AML-193 (cell line): ENCODE data around the gene SAMD5.
A peak's percentile ranks its signal among the peaks of the same experiment; 100 is the strongest.
"Not testable (repeated sequence)": the region's sequence is repeated elsewhere in the genome, so short reads cannot be mapped to it uniquely, and the experiment has no call there.

Source experiments
- DNase-seq, 2 experiments: peaks; one replicate each; lab custom pipeline; 2025; lab: John Stamatoyannopoulos, UW

Gene SAMD5

GRCh38 chr6:147528511-147529145 is 20.1 kb downstream of the SAMD5 start:
- no peak for DNase-seq

- peak; percentile 70 to 76 for DNase-seq
Measured at GRCh38 chr6:147530132-147531060, 21.9 kb downstream of the SAMD5 start.

GRCh38 chr6:147531321-147531720 is 22.8 kb downstream of the SAMD5 start:
- no peak for DNase-seq

DNA sequence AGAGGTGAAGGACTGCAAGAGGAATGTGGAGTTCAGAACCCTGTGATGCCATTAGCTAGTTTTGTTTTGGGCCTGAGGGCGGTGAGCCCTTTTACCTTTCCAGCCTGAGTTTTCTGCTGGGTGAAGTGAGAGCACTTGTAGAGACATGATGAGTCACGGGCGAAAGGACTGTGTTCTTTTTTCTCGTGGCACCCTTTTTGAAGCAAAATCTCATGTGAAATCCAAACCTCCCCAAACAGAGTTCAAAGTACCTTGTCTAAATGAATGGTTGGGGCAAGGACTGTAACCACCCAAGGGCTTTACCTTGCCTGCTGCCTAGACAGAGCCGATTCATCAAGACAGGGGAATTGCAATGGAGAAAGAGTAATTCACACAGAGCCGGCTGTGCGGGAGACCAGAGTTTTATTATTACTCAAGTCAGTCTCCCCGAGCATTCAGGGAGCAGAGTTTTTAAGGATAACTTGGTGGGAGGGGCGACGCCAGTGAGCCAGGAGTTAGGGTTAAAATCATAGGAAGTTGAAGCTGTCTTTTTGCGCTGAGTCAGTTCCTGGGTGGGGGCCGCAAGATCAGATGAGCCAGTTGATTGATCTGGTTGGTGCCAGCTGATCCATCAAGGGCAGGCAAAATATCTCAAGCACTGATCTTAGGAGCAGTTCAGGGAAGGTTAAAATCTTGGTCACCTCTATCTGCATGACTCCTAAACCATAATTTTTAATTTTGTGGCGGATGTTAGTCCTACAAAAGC is 25.8 kb downstream of the SAMD5 start:
- DNase-seq, result no peak

- no peak for DNase-seq
Measured at GRCh38 chr6:147538821-147539220, 30.3 kb downstream of the SAMD5 start.

DNA sequence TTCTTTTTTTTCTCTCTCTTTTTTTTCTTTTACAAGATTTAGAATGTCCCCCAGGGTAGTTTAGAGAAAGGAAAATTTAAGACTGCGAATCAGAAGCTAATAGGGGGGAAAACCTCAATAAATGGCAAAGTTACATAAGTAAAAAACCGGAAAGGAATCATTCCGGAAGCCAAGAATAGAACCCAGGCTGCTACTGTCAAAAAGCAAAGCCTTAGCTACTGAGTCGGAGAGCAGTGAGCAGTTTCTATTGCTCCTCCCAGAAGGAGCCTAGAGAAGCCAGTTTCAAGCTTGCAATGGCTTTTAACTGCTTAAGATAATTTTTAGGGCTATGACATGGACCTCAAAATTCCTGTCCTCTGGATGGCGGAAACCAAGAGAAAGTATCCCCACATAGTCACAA is 31.6 kb downstream of the SAMD5 start:
- no peak for DNase-seq

- DNase-seq, result not testable (repeated sequence)
Measured at GRCh38 chr6:147542436-147542835, 33.9 kb downstream of the SAMD5 start.

DNA sequence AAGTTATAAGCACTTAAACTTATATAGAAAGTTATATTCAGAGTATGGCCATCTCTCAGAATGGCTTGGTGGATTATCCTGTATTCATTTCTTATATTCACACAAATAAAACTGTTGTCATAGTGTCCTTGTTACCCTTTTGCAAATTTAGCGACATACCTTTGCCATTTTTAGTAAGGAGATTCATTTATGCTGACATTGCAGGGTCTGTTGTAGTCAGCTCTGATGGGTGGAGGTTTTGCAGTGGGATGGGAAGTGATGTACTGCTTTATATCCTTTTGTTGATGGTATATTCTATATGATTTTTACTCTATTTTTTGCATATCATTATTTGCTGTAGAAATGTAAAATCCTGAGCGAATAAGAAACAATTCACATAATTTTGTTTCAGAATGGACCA is 35.9 kb downstream of the SAMD5 start:
- DNase-seq, result no peak

- DNase-seq, result no peak
Measured at GRCh38 chr6:147546501-147547368, 38.2 kb downstream of the SAMD5 start.

GRCh38 chr6:147547369-147547902 is 38.9 kb downstream of the SAMD5 start:
- DNase-seq, result no peak

- DNase-seq, result no peak
Measured at GRCh38 chr6:147548921-147549475, 40.5 kb downstream of the SAMD5 start.

DNA sequence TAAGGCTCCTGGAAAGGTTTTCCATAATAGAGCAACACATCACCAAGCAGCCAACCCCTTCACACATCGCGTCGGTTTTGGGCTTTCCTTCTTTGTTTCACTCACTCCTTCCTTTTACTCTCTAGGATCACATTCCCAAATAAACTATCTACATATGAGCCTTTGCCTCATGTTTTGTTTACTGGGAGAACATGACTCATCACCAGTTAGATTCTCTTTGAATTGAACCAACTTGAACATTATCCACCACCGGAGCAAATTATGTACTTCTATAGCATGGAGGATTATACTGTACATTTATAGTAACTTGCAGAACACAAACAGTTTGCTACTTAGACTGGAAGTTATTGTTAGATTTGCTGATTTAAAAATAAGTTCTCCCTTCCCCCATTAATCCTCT is 41.0 kb downstream of the SAMD5 start:
- no peak for DNase-seq

GRCh38 chr6:147551976-147552375 is 43.5 kb downstream of the SAMD5 start:
- no peak for DNase-seq

DNA sequence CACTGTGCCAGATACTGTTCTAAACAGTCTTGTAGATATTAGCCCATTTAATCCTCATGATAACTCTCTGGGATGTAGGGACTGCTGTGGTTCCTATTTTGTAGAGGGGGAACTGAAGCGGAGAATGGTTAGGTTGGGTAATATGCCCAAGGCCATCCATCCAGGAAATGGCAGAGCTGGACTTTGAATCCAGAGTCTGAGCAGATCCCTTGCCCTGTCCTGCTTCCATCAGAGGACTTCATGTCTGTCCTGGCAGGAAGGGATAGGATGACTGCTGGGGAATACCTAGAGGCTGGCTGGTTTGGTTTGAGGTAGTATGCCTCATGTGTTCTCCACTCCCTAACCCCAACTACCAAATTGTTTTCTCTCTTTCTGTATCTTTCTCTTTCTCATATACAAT is 44.6 kb downstream of the SAMD5 start:
- no peak for DNase-seq

GRCh38 chr6:147554281-147554680 is 45.8 kb downstream of the SAMD5 start:
- no peak for DNase-seq

- no peak for DNase-seq
Measured at GRCh38 chr6:147559006-147559405, 50.5 kb downstream of the SAMD5 start.

DNA sequence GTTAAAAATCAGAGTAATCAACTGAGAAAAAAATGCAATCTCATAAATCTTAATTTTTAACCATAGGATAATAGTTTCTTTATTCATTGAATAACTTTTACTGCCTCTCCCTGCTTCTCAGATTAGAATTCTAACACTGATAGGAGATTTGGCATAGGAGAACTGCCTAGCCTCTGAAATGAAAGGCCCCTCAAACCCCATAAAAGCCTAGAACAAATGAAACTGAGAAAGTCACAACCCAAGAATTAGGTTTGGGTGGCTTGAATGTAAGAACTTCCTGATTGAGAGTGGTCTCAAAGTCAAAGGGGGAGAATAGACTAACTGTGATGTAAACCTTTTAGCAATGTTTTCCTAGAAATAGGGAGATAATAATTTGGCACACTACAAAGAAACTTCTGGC is 52.2 kb downstream of the SAMD5 start:
- DNase-seq, result no peak

DNA sequence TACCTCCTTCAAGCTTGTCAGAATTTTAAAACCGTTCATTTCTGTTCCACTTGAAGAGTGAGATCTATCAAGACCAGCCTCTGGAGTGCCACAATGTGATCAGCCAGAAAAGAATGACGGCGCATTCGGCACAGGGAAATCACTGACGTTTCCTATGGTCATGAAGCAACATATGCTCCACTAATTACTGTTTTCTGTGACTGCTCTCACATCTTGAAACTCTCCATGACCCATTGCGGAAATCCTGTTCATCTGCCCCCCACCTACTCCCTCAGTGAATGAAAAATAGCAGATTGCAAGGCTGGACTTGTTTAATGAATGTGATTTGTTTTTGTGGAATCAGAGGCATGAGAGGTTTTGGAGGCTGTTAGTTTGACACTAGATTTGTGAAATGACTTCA is 53.2 kb downstream of the SAMD5 start:
- no peak for DNase-seq

- DNase-seq, result no peak
Measured at GRCh38 chr6:147563472-147563871, 55.0 kb downstream of the SAMD5 start.

- DNase-seq, result no peak
Measured at GRCh38 chr6:147564556-147564955, 56.1 kb downstream of the SAMD5 start.

DNA sequence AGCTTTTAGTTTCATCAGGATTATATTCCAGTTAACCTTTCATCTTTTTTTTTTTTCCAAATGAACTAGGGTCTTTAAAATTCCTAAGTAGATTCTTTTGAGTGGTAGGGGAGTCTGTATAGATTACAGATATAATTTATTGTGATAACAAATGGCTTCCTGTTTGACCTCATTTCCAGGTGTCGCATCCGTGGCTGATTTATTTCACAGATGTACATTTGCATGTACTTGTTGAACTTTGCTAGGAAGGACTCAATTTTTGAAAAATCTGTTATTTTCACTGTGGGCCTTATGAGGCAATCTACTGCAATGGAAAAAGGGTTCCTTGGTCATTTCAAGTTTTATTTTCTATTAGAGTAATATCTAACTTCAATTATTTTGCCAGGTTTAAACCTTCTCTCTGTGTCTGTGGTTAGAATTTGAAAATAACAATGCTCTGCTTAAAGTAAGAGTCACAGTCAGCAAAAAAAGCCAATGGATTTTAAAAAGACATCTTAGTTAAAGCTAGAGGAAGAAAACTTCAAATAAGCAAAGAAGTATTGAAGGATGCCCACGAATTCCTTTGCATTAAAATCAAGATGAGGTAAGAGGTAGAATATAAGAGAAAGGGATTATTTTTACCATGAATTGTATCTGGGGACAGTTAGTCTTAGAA is 57.9 kb downstream of the SAMD5 start:
- no peak for DNase-seq
